ENCODE results near the gene EDA2R.

The EDA2R gene

DNA sequence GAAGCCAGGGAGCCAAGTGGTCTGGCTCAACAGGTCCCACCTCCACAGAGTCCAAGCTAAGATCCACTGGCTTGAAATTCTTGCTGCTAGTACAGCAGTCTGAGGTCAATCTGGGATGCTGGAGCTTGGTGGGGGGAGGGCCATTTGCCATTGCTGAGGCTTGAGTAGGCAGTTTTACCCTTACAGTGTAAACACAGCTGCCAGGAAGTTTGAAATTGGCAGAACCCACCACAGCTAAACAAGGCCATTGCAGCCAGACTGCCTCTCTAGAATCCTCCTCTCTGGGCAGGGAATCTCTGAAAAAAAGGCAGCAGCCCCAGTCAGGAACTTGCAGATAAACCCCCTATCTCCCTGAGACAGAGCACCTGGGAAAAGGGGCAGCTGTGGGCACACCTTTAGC lies 84.9 kb downstream of the EDA2R start:
- TF ChIP-seq, protein P1, sequence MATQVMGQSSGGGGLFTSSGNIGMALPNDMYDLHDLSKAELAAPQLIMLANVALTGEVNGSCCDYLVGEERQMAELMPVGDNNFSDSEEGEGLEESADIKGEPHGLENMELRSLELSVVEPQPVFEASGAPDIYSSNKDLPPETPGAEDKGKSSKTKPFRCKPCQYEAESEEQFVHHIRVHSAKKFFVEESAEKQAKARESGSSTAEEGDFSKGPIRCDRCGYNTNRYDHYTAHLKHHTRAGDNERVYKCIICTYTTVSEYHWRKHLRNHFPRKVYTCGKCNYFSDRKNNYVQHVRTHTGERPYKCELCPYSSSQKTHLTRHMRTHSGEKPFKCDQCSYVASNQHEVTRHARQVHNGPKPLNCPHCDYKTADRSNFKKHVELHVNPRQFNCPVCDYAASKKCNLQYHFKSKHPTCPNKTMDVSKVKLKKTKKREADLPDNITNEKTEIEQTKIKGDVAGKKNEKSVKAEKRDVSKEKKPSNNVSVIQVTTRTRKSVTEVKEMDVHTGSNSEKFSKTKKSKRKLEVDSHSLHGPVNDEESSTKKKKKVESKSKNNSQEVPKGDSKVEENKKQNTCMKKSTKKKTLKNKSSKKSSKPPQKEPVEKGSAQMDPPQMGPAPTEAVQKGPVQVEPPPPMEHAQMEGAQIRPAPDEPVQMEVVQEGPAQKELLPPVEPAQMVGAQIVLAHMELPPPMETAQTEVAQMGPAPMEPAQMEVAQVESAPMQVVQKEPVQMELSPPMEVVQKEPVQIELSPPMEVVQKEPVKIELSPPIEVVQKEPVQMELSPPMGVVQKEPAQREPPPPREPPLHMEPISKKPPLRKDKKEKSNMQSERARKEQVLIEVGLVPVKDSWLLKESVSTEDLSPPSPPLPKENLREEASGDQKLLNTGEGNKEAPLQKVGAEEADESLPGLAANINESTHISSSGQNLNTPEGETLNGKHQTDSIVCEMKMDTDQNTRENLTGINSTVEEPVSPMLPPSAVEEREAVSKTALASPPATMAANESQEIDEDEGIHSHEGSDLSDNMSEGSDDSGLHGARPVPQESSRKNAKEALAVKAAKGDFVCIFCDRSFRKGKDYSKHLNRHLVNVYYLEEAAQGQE (IDR thresholded peaks at IDR 0.05; ENCODE audit: insufficient read depth in 1 of 2, low read depth in 2 of 2, low read length in 2 of 2) = no peak
- TF ChIP-seq TAF1 (IDR thresholded peaks at IDR 0.05; ENCODE audit: borderline replicate concordance, insufficient read depth, low read length) = no peak
- no peak for TF ChIP-seq FOXP2 (optimal IDR thresholded peaks at IDR 0.05; ENCODE audit: borderline replicate concordance, extremely low read depth, extremely low read length, insufficient read depth)
- no peak for TF ChIP-seq POLR2AphosphoS5 (IDR thresholded peaks at IDR 0.05; ENCODE audit: low read depth, low read length)
- no peak for TF ChIP-seq SIN3A (IDR thresholded peaks at IDR 0.05; ENCODE audit: borderline replicate concordance, insufficient read depth, low read length)

DNA sequence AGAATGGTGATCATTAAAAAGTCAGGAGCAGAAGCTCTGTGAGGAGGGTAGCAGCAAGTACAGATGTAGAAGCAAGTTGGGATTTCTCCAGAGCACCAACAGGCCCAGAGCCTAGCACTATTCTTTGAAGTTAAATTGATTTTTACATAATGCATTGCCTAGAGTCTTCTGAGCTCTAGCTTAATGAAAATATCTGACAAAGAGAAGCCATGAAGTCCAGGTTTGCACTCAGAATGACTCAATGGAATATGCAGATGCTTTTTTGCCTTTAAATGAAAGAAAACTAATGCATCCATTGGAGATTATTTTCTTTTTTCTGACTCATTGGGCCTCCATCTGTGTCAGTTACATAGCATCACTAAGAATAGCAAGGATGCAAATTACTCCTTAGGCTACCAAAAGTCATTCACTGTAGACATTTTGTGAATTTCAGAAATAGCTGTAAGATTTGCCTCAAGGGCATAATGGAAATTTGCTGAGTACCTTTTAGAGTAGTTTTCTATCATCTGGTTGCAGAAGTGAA lies 91.0 kb downstream of the EDA2R start:
- TF ChIP-seq POLR2AphosphoS5 (IDR thresholded peaks at IDR 0.05; ENCODE audit: low read depth, low read length) (no peak), TAF1 (IDR thresholded peaks at IDR 0.05; ENCODE audit: borderline replicate concordance, insufficient read depth, low read length) (no peak), SIN3A (IDR thresholded peaks at IDR 0.05; ENCODE audit: borderline replicate concordance, insufficient read depth, low read length) (no peak), FOXP2 (optimal IDR thresholded peaks at IDR 0.05; ENCODE audit: borderline replicate concordance, extremely low read depth, extremely low read length, insufficient read depth) (no peak)
- TF ChIP-seq, protein P1 (IDR thresholded peaks at IDR 0.05; ENCODE audit: insufficient read depth in 1 of 2, low read depth in 2 of 2, low read length in 2 of 2) = no peak
